Aortic smooth muscle cell (primary cell): ENCODE measurements around the gene KRTAP2-1. TPM values are rescaled to one million over a fixed set of nuclear protein-coding genes. Genes with fewer than 3 reads are reported as not detected.

Experiments
- total RNA-seq: library from RNA; depleted of rRNA; stranded (reverse); fragments of >200 nt; gene quantifications from 2 replicates; pipeline ENCODE4 v1.2.3, GENCODE V29; 2014

KRTAP2-1 gene
- not detected in 2 replicates for total RNA-seq

DNA sequence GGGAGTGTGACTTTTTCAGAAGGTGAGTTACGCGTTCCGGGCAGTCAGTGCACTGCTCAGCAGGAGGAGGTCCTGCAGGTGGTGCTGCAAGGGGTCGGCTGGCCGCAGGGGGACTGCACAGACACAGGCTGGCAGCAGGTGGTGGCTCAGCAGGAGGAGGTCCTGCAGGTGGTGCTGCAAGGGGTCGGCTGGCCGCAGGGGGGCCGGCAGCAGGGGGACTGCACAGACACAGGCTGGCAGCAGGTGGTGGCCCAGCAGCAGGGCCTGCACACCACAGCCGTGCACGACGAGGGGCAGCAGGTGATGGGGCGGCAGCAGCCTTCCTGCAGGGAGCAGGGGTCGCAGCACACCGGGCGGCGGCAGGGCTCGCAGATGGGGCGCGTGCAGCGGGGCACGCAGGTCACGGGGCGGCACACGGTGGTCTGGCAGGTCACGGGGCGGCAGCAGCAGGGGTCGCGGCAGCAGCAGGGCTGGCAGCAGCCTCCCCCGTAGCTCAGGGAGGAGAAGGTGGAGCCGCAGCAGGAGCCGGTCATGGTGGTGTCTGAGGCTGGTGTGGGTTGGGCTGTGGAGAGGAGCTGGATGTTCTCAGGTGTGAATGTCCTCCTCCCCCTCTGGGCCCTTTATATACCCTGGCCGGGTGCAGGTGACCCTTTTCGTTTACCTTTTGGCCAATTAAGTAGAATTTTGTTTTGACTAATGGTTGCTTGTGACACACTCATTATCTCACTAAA, at the start of gene KRTAP2-1:
TSS of gene KRTAP2-1 (minus strand) at position 582 of the 731 bp plus-strand sequence. CDS start at position 533, 49 bp downstream.

DNA sequence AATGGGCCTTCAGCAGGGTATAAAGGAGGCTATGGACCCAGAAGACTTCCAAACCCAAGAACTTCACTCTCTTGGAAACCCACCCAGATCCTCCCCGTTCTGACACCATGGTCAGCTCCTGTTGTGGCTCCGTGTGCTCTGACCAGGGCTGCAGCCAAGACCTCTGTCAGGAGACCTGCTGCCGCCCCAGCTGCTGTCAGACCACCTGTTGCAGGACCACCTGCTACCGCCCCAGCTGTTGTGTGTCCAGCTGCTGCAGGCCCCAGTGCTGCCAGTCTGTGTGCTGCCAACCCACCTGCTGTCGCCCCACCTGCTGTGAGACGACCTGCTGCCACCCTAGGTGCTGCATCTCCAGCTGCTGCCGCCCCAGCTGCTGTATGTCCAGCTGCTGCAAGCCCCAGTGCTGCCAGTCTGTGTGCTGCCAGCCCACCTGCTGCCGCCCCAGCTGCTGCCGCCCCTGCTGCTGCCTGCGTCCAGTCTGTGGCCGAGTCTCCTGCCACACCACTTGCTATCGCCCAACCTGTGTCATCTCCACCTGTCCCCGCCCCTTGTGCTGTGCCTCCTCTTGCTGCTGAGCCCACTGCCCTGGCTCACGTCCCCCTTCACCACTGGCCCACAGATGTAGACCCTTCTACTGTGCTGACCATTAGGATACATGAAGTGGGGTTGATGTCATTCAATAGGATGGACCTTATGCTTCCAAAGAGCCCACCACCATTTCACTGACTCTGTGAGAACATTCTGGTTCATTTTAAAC, 37.2 kb upstream of the KRTAP2-1 start, which contains the start of gene KRTAP4-7:
TSS of gene KRTAP4-7 (plus strand) at position 51 of the 757 bp plus-strand sequence. CDS start at position 108, 57 bp downstream.

DNA sequence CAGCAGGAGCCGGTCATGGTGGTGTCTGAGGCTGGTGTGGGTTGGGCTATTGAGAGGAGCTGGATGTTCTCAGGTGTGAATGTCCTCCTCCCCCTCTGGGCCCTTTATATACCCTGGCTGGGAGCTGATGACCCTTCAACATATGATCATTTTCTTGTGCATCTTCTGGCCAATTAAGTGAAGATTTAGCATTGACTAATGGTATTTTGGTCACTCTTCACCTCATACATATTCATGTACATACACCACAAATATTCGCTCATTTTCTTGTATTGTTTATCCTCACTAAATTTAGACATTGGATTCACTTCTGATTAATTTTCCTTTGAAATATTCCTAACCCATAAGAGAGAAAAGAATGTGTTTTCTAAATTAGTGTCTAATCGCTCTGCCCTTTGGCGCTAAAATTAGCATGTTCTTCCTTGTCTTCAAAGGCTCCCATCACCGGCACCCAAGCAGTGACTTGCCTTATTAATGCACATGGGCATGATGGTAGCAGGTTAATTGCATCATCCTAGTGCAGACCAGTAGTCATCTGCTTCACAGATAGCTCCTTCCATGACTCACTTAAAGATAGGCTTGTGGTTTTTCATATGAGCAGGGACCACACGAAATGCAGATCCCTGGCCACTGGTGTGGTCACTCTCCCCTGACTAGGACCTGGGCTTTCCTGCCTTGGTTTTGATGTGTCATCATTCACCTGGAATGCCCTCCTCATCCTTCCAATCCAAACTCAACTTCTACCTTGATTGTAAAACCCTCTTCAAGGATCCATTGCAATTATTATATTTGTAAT, 18.9 kb upstream of the KRTAP2-1 start, which contains the start of gene KRTAP2-4:
TSS of gene KRTAP2-4 (minus strand) at position 51 of the 796 bp plus-strand sequence. CDS start at position 17, 34 bp downstream.

GRCh38 chr17:41060052-41060604, 13.0 kb upstream of the KRTAP2-1 start, which contains the start of gene KRTAP2-3:
TSS of gene KRTAP2-3 (minus strand) at chr17:41060114. CDS start at chr17:41060050, 64 bp downstream.

GRCh38 chr17:41055130-41055529, 8.0 kb upstream of the KRTAP2-1 start, which contains the start of gene KRTAP2-2:
TSS of gene KRTAP2-2 (minus strand) at chr17:41055230. CDS start at chr17:41055211, 19 bp downstream.

DNA sequence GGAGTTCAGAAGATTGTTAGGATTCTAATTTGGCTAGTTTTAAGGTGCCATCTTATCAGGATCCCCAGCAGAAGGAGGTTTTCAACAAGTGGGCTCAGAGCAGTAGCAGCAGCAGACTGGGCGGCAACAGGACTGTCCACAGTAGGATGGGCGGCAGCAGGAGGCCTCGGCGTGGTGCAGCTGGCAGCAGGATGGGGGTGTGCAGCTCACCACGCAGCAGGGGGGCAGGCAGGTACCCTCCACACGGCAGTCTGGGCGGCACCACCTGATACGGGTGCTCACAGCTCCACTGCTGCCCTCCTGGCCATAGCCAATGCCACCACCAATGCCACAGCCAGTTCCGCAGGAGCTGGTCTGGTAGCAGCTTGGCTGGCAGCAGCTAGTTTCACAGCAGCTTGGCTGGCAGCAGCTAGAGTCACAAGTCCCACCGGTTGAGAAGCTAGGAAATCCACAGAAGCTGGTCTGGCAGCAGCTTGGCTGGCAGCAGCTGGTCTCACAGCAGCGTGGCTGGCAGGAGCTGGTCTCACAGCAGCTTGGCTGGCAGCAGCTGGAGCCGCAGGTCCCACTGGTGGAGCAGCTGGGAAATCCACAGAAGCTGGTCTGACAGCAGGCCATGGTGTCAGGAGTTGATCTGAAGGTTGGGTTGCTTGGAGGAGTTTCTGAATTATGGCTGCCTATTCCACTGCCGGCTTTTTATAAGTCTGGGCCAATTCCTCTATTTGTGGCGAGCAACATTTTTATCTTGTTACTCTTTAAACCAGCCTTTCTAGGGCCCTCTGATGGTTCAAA, 6.1 kb downstream of the KRTAP2-1 start, which contains the start of gene KRTAP1-1:
TSS of gene KRTAP1-1 (minus strand) at position 668 of the 789 bp plus-strand sequence. CDS start at position 615, 53 bp downstream.

DNA sequence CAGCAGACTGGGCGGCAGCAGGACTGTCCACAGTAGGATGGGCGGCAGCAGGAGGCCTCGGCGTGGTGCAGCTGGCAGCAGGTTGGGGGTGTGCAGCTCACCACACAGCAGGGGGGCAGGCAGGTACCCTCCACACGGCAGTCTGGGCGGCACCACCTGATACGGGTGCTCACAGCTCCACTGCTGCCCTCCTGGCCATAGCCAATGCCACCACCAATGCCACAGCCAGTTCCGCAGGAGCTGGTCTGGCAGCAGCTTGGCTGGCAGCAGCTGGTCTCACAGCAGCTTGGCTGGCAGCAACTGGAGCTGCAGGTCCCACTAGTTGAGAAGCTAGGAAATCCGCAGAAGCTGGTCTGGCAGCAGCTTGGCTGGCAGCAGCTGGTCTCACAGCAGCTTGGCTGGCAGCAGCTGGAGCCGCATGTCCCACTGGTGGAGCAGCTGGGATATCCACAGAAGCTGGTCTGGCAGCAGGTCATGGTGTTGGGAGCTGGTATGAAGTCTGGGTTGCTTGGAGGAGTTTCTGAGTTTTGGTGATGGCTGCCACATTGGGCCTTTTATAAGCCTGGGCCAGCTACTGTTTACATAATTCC, 12.7 kb downstream of the KRTAP2-1 start, which contains the start of gene KRTAP1-3:
TSS of gene KRTAP1-3 (minus strand) at position 529 of the 590 bp plus-strand sequence. CDS start at position 476, 53 bp downstream.

GRCh38 chr17:41029633-41030245, 17.4 kb downstream of the KRTAP2-1 start, which contains the start of gene KRTAP1-4:
TSS of gene KRTAP1-4 (minus strand) at chr17:41030195. CDS start at chr17:41030078, 117 bp downstream.

GRCh38 chr17:41026715-41027471, 20.2 kb downstream of the KRTAP2-1 start, which contains the start of gene KRTAP1-5:
TSS of gene KRTAP1-5 (minus strand) at chr17:41027208. CDS start at chr17:41027155, 53 bp downstream.

DNA sequence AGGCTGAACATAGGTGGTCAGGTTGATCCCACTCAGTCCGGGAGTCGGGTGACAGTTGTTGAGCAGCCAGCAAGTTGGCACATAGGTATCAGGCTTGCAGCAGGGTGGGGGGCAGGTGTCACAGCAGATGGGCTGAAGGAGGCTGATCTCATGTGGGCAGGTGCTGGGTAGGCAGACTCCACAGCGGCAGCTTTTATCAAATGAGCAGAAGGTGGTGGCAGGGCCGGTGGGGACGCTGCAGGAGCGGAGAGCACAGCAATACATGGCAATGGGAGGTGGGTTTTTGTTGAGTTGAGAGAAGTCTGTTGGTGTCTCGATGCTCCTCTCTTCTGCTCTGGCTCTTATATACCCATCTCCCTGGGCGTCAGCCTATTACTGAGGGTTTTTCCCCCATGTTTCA, 38.3 kb downstream of the KRTAP2-1 start, which contains the start of gene KRTAP3-1:
TSS of gene KRTAP3-1 (minus strand) at position 318 of the 400 bp plus-strand sequence. CDS start at position 264, 54 bp downstream.

DNA sequence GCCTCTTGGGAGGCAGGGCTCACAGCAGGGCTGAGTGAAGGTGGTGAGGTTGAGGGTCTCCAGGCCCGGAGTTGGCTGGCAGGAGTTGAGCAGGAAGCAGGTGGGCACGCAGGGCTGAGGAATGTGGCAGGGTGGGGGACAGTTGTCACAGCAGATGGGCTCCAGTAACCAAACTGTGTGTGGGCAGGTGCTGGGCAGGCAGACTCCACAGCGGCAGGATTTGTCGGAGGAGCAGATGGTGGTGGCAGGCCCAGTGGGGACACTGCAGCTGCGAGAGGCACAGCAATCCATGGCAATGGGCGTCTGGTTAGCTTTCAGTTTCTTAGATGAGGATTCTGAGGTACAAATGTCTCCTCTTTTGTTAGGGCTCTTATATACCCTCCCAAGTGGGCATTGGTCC, 47.6 kb downstream of the KRTAP2-1 start, which contains the start of gene KRTAP3-2:
TSS of gene KRTAP3-2 (minus strand) at position 344 of the 400 bp plus-strand sequence. CDS start at position 291, 53 bp downstream.

Other genes with a start within 250 kb of the KRTAP2-1 start
- not detected in 2 replicates for gene KRT28, start 247.4 kb downstream of the KRTAP2-1 start, total RNA-seq
- 3.0 and 3.8 TPM in 2 replicates for gene KRT10, start 224.7 kb downstream of the KRTAP2-1 start, total RNA-seq
- not detected in 2 replicates for gene KRT12, start 180.1 kb downstream of the KRTAP2-1 start, total RNA-seq
- gene KRT20, start 162.1 kb downstream of the KRTAP2-1 start, total RNA-seq: not detected in 2 replicates
- not detected in 2 replicates for gene KRT23, start 109.7 kb downstream of the KRTAP2-1 start, total RNA-seq
- not detected in 2 replicates for gene KRT39, start 80.4 kb downstream of the KRTAP2-1 start, total RNA-seq
- not detected in 2 replicates for gene KRT40, start 63.0 kb downstream of the KRTAP2-1 start, total RNA-seq
- not detected in 2 replicates for gene KRTAP3-3, start 53.2 kb downstream of the KRTAP2-1 start, total RNA-seq
- gene KRTAP3-2, start 47.4 kb downstream of the KRTAP2-1 start, total RNA-seq: not detected in 2 replicates
- not detected in 2 replicates for gene KRTAP3-1, start 38.2 kb downstream of the KRTAP2-1 start, total RNA-seq
- gene KRTAP1-5, start 20.1 kb downstream of the KRTAP2-1 start, total RNA-seq: not detected in 2 replicates
- not detected in 2 replicates for gene KRTAP1-4, start 17.1 kb downstream of the KRTAP2-1 start, total RNA-seq
- not detected in 2 replicates for gene KRTAP1-3, start 12.4 kb downstream of the KRTAP2-1 start, total RNA-seq
- gene KRTAP1-1, start 5.9 kb downstream of the KRTAP2-1 start, total RNA-seq: not detected in 2 replicates
- gene KRTAP2-2, start 7.9 kb upstream of the KRTAP2-1 start, total RNA-seq: not detected in 2 replicates
- gene KRTAP2-3, start 12.8 kb upstream of the KRTAP2-1 start, total RNA-seq: not detected in 2 replicates
- not detected in 2 replicates for gene KRTAP2-4, start 18.6 kb upstream of the KRTAP2-1 start, total RNA-seq
- not detected in 2 replicates for gene KRTAP4-7, start 36.8 kb upstream of the KRTAP2-1 start, total RNA-seq
- gene KRTAP4-8, start 50.8 kb upstream of the KRTAP2-1 start, total RNA-seq: not detected in 2 replicates
- not detected in 2 replicates for gene KRTAP4-16, start 54.9 kb upstream of the KRTAP2-1 start, total RNA-seq
- gene KRTAP4-9, start 58.1 kb upstream of the KRTAP2-1 start, total RNA-seq: not detected in 2 replicates
- gene KRTAP4-11, start 71.1 kb upstream of the KRTAP2-1 start, total RNA-seq: not detected in 2 replicates
- not detected in 2 replicates for gene KRTAP4-12, start 76.9 kb upstream of the KRTAP2-1 start, total RNA-seq
- not detected in 2 replicates for gene KRTAP4-6, start 93.2 kb upstream of the KRTAP2-1 start, total RNA-seq
- gene KRTAP4-5, start 102.5 kb upstream of the KRTAP2-1 start, total RNA-seq: not detected in 2 replicates
- not detected in 2 replicates for gene KRTAP4-4, start 113.4 kb upstream of the KRTAP2-1 start, total RNA-seq
- not detected in 2 replicates for gene KRTAP4-3, start 120.9 kb upstream of the KRTAP2-1 start, total RNA-seq
- not detected in 2 replicates for gene KRTAP4-2, start 130.9 kb upstream of the KRTAP2-1 start, total RNA-seq
- gene KRTAP4-1, start 137.6 kb upstream of the KRTAP2-1 start, total RNA-seq: not detected in 2 replicates
- not detected in 2 replicates for gene KRTAP9-1, start 142.6 kb upstream of the KRTAP2-1 start, total RNA-seq
- not detected in 2 replicates for gene KRTAP9-2, start 179.3 kb upstream of the KRTAP2-1 start, total RNA-seq
- gene KRTAP9-3, start 185.1 kb upstream of the KRTAP2-1 start, total RNA-seq: not detected in 2 replicates
- gene KRTAP9-8, start 190.7 kb upstream of the KRTAP2-1 start, total RNA-seq: not detected in 2 replicates
- gene KRTAP9-4, start 202.4 kb upstream of the KRTAP2-1 start, total RNA-seq: not detected in 2 replicates
- not detected in 2 replicates for gene KRTAP9-9, start 208.1 kb upstream of the KRTAP2-1 start, total RNA-seq
- gene KRTAP9-6, start 218.1 kb upstream of the KRTAP2-1 start, total RNA-seq: not detected in 2 replicates
- not detected in 2 replicates for gene KRTAP9-7, start 228.4 kb upstream of the KRTAP2-1 start, total RNA-seq